Fibroblast of peridontal ligament (primary cell): ENCODE data around the gene CCDC175.

ENCODE experiments used
- DNase-seq: peaks from one replicate; pipeline ENCODE4 v3.0.0-alpha.2; 2010; ENCODE audit errors: extremely low read depth

CCDC175 gene

DNA sequence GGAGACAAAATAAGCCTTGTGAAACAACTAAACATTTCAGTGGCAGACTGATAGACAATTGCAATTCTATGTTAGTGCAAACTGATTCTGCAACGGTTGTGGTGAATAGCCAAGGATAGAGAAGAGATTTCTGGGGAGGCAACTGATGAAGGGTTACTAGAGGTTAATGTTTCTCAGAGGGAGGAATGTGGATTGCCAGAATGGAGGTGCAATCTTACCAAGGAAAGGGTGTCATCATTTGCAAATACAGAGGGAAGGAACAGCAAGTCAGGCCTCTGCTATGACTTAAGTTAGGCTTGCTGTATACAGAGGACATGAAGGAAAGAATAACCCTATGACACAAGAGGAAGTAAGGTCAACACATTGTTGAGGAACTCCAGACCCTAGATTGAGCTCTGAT is 35.8 kb downstream of the CCDC175 start:
- DNase-seq: no peak

DNA sequence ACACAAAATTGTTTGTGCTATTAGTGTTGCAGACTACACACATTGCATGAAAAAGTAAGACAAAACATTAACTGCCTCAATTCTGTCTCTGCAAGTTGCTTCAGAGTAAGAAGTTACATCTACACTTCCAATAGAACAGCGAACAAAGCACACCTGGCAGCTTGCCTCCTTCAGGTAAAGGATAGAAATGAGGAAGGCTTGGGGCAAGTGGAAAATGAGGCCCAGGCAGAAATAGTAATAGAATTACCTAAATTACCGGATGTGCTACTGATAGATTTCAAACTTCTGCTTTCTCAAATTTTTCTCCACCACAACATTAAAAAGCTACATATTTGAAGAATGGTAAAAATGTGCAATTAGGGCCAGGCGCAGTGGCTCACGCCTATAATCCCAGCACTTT is 37.7 kb downstream of the CCDC175 start:
- DNase-seq: no peak

DNA sequence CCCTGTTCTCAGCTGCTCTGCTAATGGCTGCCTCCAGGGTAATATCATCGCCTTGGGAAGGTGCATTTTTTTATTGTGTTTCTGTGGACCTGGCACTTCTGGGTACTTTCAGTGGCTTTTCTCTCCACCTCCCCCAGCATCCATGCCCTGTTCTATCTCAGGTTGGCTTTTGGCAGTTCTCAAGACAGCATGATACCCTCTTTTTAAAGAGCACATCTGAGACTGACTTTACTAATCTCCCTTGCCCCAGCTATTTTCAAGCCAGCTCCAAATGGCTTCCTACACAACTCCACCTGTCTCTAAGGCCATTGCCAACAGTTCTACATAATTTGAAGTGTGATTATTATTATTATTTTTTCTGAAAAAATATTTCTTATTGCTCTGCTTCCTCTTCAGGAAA is 39.1 kb downstream of the CCDC175 start:
- DNase-seq: no peak

DNA sequence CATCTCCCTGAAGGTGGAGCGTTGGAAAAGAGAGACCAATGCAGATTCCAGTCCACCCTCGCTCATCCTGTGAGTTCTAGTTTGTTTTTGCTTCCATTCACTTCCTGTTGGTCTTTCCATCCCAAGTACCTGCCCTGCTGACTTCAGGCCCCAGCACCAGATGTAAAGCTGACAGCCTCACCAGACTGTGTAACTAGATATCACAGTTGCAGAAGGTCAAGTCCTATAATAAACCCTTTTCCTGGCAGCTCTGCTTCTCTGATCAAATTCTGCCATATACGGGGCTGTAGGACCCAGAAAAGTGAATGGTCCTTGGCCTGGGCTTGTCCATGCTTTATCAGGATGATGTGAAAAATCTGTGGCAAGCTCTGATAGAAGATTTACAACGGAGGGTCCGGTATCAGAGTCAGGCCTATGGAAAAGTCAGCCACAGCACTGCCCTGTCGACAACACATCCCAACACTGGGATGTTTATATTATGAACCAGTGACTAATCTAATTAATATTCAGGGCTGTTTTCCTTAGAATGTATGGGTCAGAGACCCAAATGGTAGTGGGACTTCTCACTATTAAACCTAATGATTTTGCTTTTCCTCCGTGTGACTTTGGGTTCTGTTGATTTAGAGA is 42.1 kb downstream of the CCDC175 start:
- DNase-seq: no peak

DNA sequence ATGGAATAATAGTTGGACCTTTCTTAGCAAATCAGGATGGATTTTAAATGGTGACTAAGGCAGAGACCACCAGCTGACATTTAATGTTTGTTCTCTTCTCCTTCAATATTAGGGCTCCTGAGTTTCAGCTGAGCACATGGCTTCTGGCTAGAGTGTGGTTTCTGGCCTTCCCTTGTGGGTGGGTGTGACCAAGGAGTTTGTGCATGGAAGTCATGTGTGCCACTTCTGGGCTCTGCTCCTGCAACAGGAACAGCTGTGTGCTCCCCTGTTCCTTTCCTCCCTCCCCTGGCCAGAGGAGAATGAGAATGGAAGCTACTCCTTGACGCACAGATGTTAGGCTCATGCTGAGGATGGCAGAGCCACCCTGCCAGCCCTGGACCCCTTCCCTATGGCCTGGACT is 44.2 kb downstream of the CCDC175 start:
- DNase-seq: no peak

DNA sequence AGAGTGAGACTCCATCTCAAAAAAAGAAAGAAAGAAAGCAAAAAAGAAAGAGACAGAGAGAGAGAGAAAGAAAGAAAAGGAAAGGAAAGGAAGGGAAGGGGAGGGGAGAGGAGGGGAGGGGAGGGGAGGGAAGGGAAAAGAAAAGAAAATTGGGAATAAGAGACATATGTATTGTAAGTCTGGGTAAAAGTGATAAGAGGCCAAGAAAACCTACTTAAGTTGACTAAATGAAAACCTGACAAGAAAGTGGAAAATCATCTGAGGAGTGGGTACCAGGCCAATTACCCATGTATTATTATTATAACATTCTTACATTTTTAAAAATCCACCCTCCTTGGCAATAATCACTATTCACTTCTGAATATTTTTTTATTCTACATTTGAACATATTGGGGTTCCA is 46.3 kb downstream of the CCDC175 start:
- no peak for DNase-seq

DNA sequence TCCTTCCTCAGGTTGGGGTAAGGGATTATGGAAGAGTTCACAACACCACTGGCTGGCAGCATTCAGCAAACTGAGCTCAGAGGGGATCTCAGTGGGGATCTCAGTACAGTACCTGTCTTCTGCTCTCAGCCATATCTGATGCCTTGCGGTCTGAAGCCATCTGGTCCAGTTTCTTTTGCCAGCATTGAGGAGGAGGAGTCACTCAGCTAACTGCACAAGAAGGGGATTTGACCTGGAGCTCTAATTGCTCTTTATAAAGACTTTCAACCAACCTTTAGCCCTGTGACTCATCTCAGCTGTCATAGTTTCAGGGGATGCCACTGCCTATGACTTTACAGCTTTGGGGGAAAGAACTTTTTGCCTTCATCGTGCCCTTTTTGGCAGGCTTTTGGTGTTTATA is 47.4 kb downstream of the CCDC175 start:
- DNase-seq: no peak

DNA sequence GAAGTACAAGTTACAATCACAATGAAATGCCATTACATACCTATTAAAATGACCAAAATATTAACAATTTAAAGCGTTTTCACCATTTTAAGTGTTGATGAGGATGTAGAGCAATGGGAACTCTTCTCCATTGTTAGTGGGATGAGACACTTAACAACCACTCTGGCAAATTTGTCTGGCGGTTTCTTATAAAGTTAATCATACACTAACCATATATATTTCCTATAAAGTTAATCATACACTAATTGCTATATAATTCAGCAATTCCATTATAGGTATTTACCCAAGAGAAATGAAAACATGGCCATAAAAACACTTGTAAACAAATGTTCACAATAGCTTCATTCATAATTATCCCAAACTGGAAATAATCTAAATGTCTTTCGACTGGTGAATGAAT is 56.4 kb downstream of the CCDC175 start:
- DNase-seq: no peak

DNA sequence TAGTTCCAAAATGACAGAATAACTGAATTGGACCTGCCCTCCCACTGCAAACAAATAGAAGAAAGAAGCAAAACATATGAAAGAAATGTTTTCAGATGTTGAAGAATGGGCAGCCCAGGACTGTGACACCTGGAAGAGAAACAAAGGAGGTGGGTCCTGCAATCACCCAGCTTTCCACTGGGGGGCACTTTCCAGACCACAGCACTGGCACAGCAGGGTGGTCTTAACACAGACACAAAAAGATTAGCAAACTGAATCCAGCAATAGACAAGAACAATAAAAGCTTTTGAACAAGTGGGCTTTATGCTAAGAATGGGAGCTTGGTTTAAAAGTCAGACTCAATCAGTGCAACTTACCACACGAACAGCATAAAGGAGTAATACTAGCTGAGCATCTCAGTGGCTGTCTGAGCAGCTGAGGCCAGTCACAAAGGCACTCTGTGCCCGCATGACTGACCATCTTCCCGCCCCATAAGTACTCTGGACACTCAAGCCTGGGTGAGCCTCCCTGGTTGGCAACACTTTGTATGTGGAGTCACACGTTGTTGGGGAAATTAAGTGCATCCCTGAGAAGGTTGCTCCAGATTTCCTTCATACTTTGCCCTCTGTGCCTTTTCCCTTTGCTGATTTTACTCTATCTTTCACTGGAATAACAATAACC is 64.6 kb downstream of the CCDC175 start:
- DNase-seq: no peak

DNA sequence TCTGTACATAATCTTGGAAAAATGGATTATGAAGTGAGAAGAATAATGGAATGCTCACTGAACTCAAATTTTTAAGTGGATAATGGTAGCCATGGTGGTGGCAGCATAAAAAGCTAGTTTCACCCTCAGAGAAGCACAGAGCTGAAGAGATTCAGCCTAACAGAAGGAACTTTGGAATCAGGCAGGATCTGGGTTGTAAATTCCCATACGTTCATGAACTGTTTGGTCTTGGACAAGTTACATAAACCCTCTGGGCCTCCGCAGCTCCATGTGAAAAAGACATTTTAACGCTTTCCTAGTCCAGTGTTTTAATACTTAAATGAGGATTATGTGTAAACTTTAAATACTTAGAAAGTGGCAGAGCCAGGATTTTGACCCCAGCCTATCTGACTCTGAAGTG is 65.6 kb downstream of the CCDC175 start:
- no peak for DNase-seq

DNA sequence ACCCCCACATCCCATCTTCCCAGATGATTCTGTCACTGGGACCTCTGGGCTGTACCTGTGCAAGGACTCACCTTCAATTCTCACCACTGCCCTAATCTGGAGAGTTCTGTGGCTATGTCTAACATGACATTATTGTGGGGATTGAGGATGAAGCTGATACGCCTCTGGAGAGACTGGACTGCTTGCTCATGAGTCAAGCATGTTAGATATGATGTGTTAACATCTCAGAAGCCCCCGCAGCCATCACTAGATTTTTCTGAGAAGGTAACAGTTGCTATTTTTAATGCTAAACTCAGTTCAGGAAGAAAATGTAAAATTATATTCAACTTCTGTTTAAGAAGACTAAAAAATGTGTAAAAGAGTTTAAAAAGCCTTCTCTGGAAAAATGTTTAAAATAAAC is 66.6 kb downstream of the CCDC175 start:
- no peak for DNase-seq

DNA sequence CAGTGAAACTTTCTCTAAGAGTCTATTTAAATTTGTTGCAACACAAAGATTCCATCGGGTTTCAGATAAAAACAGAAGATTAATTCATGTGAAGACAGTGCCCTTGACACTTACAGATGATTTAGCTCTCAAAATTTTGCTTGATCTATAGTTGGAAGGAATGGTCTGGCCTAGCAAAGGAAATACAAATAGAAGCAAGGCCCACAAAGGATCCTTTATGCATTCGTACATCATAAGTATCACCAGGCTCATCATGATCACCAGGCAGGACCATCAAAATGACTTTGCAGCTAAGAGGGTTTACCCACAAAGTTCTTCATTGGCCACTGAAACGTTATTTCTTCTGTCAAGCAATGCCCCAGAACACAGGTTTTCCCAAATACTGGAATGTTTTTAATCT is 67.5 kb downstream of the CCDC175 start:
- DNase-seq: no peak

DNA sequence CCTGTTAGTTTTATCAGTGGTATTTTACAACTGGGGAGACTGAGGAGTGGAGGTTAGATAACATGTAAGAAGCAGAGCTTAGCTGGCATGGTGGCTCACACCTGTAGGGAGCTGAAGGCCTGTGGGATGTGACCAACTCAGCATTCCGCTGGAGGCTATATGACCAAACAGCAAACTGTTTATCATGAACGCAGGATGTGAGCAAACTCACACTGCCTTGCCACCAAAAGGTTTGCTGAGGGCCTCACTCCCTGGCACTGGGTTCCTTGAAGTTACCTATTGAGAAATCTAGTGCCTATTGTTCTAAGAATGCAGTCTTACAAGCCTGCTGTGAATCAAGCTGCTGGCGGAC is 68.9 kb downstream of the CCDC175 start:
- DNase-seq: no peak

DNA sequence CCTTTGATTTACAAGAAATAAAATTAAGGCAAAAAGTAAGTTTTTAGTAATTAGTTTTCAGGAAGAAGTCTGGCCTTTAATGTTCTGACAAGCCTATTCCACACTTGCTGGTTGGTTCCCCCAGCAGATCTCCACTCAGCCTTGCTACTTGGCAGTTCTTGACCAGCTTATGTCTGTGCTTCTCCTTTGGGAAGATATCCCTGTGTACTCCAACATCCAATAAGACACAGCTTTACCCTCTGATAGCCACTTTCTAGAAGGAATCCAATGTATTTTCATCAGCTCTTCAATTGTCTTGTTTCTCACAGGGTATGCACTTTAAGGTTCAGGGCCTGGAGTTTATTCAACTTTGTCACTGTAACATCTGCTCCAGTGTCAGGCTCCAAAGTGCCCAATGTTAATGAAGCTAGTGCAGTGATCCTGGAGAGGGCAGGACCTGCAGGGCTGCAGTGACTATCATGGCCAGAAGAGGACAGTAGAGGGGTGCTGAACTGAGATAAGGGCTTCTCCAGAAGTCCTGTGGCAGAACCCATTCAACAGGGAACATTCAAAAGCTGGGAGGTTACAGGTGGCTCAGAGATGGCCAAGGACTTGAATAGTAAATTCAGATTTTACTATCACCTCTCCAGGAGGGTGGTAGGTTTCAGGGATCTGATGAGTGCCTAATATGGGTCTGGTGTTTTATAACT is 69.4 kb downstream of the CCDC175 start:
- peak; percentile 48 for DNase-seq

DNA sequence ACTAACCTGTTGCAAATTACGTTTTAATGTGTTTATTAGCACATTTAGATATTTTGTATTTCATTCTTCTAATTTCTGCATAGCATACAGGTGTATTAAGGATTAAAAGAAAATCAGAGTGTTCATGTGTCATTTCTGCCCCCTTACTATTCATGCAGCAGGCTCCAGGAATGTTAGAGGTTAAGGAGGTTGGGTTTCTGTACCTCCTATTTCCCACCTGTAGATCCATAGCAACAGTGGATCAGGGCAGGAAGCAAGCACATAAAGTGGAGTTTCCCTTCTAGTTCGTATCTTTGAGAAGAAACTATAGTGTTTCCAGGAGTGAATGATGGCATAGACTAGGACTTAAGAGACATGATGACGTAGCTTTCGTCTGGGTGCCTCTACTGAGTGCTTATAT is 73.4 kb downstream of the CCDC175 start:
- no peak for DNase-seq

DNA sequence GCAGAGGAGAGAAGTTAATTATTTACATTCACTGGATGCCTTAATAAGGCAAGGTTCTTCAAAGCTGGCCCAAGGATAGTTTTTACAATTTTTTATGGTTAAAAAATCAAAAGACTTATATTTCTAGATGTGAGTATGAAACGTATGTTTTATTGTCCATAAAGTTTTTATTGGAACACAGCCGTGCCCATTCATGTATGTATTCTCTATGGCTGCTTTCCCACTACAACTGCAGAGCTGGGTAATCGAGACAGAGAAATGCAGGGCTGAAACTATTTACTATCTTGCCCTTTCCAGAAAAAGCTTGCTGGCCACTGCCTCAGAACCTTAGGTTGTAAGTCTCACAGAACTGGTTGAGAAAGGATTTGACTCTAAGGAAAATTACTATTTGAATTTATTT is 75.9 kb downstream of the CCDC175 start:
- DNase-seq: no peak

DNA sequence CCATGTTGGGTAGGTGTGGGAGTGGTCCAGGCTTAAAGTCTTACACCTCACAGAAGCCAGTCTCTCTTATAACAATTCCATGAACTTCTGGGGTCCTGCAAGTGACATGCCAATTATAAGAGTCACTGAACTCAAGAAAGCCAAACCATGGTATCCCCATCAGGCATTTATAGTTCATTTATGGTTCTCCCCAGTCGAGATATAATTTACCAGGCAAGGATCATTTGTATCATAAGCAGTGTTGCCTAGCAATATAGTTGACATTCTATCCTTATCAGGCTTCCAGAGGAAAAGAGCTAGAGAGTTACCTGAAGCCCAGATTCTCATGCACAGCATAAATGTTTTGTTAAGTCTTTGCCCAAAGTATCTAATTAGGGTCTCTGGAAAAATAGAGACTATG is 84.2 kb downstream of the CCDC175 start:
- DNase-seq: no peak

DNA sequence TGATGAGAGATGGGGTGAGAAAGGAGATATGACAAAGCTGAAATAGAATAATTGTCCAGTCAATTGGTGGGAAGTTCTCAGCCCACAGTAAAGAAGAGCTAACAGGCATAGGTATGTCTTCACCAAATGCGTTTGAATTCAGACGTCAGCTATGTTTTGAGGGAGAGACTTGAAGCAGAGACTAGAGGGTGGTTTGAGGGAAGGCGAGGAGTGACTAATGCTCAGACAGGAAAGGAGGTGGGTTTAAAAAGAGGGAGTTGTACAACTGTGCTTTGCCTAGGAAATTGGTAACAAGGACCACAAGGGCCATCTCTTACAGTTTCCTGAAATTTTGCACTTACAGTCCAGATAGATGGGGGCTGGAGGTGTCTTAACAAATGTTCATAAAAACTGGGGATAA is 85.9 kb downstream of the CCDC175 start:
- DNase-seq: no peak

DNA sequence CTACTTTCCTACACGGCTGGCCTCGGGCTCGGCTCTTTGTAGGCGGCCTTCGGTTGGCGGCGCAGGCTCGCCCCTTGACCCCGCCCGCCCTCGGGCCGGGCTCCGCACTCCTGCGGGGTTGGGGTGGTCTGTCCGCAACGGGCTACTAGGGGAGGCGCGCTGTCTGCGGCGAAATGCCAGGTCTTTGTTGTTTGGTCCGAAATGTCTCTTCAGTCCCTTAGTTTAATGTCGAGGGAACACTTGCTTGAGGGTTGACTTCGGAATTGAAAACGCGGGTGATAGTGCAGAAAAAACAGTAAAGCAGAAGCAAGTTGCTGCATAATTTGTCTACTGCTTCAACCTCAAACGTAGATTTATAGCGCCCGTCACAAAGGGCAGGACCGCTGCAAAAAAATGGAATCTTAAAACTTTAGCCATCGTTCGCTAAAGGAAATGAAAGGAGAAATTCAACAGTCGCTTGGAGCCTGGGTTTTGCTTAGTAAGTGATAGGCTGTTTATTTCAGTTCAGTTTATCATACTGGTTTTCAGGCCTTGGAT is 91.9 kb downstream of the CCDC175 start:
- DNase-seq: peak; percentile 51

DNA sequence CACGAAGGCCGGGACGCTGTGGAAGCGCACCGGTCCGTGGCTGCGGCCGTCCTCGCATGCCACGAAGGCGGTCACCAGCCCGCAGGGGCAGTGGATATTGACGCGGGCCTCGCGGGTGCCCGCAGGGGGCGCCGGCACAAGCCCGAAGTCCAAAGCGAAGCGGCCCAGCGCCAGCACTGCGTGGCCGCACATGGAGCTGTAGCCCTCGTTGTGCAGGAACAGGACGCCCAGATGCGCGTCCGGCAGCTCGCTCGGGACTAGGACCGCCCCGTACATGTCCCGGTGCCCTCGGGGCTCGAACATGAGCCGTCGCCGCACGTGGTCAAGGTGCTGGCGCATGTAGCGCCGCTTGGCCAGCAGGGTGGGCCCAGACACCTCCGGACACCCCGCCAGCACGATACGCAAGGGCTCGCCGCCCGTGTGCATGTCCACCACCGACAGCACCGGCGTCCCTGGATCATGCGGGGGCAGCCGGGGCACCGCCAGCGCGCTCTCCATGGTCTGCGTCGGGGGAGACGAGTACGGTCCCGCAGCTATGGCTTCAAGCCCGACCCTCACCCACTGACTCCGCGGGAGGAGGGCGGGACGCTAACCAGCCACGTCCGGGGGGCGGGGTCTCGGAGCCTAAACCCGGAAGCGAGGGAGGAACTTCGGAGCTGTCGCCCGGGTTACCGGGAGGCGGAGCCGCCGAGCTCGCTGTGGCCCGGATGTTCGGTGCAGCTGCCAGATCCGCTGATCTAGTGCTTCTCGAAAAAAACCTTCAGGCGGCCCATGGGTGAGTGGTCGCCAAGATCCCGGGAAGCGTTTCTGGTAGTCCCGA is 92.6 kb downstream of the CCDC175 start, which contains the start of the genes JKAMP and L3HYPDH:
TSS of gene JKAMP (plus strand) at position 699 of the 820 bp plus-strand sequence. CDS start at position 772, 73 bp downstream.
TSS of gene L3HYPDH (minus strand) at position 590 of the 820 bp plus-strand sequence. CDS start at position 498, 92 bp downstream.
- DNase-seq: peak; percentile 92

DNA sequence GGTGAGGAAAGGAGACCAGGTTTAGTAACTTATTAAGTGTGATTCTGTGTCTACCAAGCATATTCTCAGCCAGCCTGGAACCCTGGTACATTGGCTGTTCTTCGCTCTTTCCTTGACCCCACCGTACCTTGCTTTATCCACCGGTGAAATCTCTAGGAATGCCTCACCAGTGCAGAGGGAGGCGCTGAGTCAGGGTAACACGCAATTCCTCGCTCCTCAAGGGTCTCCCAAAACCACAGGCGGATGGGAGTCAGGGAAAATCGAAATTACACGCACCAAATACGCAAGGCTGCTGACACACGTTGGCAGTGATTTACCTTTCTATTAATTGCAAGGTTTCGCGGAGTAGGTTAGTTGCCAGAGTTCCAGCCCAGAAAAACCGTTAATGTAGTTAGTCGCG is 93.2 kb downstream of the CCDC175 start:
- peak; percentile 68 for DNase-seq
